DND-41 (cell line): ENCODE measurements around the gene LAMB1.

ENCODE experiments used
- ATAC-seq: fragments of 200-7000 bp; cut with Tn5 transposase; 3 replicates; pipeline ENCODE4 v1.9.1; 2021; ENCODE audit warnings: low read depth; ENCODE audit not compliant: insufficient read depth
- DNase-seq: peaks from one replicate; pipeline ENCODE4 v3.0.0-alpha.2; 2020
- H2AFZ ChIP-seq: 2 replicates; pipeline ENCODE4 v1.6.0; 2012; ENCODE audit warnings: low read depth, low read length
- H3K27ac ChIP-seq: 2 replicates; pipeline ENCODE4 v1.5.1; 2012; ENCODE audit warnings: low read length, inconsistent platforms
- H3K27me3 ChIP-seq: fragments of 200-600 bp; sonication (generic); 2 replicates; pipeline ENCODE4 v1.6.0; 2012; ENCODE audit warnings: low read length, mild to moderate bottlenecking, inconsistent platforms; ENCODE audit not compliant: insufficient read depth, poor library complexity
- H3K36me3 ChIP-seq: 2 replicates; pipeline ENCODE4 v1.5.1; 2012; ENCODE audit warnings: low read length, inconsistent platforms; ENCODE audit not compliant: insufficient read depth
- H3K4me1 ChIP-seq: 2 replicates; pipeline ENCODE4 v1.5.1; 2012; ENCODE audit warnings: mild to moderate bottlenecking, low read length; ENCODE audit not compliant: insufficient read depth
- H3K4me2 ChIP-seq: 2 replicates; pipeline ENCODE4 v1.6.0; 2012; ENCODE audit warnings: mild to moderate bottlenecking, moderate library complexity, low read length, inconsistent platforms; ENCODE audit not compliant: insufficient read depth
- H3K4me3 ChIP-seq, 2 experiments: fragments of 200-600 bp in 1 of 2; shearing (Covaris generic) in 1 of 2; 2 replicates each; pipeline ENCODE4 v1.5.1; 2012 to 2016; ENCODE audit warnings: inconsistent platforms in 2 of 2, low read length in 2 of 2, mild to moderate bottlenecking in 2 of 2, low read depth in 1 of 2, moderate library complexity in 1 of 2
- H3K79me2 ChIP-seq: 2 replicates; pipeline ENCODE4 v1.6.0; 2012; ENCODE audit warnings: low read length, inconsistent platforms; ENCODE audit not compliant: insufficient read depth
- H3K9ac ChIP-seq: 2 replicates; pipeline ENCODE4 v1.6.0; 2012; ENCODE audit warnings: low read depth, mild to moderate bottlenecking, inconsistent platforms, low read length, moderate library complexity
- H3K9me3 ChIP-seq: 2 replicates; pipeline ENCODE4 v1.5.1; 2012; ENCODE audit warnings: low read length, moderate library complexity, mild to moderate bottlenecking, inconsistent platforms; ENCODE audit not compliant: insufficient read depth, severe bottlenecking
- H4K20me1 ChIP-seq: 2 replicates; pipeline ENCODE4 v1.6.0; 2012; ENCODE audit warnings: low read length; ENCODE audit not compliant: insufficient read depth
- CTCF ChIP-seq: IDR thresholded peaks from 2 replicates; pipeline ENCODE4 v1.5.1; 2012; ENCODE audit warnings: borderline replicate concordance, low read length, moderate library complexity, mild to moderate bottlenecking; ENCODE audit not compliant: poor library complexity, severe bottlenecking; ENCODE audit errors: extremely low read depth
- EZH2 ChIP-seq: IDR thresholded peaks from 3 replicates; pipeline ENCODE4 v1.6.1; 2012; ENCODE audit warnings: borderline replicate concordance, low read depth, mild to moderate bottlenecking, moderate library complexity, low read length, inconsistent platforms; ENCODE audit not compliant: severe bottlenecking

LAMB1 gene

GRCh38 chr7:108026116-108026515 is 23.2 kb upstream of the LAMB1 start:
- Histone ChIP-seq H3K9me3 (no peaks in the 10 kb centered on the region), H3K4me1 (no peaks in the 10 kb centered on the region), H4K20me1 (no peaks in the 10 kb centered on the region), H3K4me2 (no peak overlapping the region), H3K27ac (no peak overlapping the region), H3K36me3 (no peaks in the 10 kb centered on the region), H3K4me3 (no peak overlapping the region), H3K9ac (no peak overlapping the region), H3K27me3 (peaks cover 6% of the 10 kb centered on the region), H2AFZ (no peak overlapping the region), H3K79me2 (no peaks in the 10 kb centered on the region)
- DNase-seq (no peak), ATAC-seq (no peak)
- TF ChIP-seq CTCF, result no peak
- TF ChIP-seq EZH2, result no peak

- TF ChIP-seq EZH2, result no peak
- no peak for TF ChIP-seq CTCF
- Histone ChIP-seq H3K4me2 (no peak overlapping the region), H3K4me3 (no peak overlapping the region), H3K27ac (no peak overlapping the region), H3K9ac (no peak overlapping the region), H3K79me2 (no peaks in the 10 kb centered on the region), H3K36me3 (no peaks in the 10 kb centered on the region), H3K9me3 (no peaks in the 10 kb centered on the region), H3K4me1 (no peaks in the 10 kb centered on the region), H4K20me1 (no peaks in the 10 kb centered on the region), H3K27me3 (peaks cover 3% of the 10 kb centered on the region), H2AFZ (no peak overlapping the region)
- no peak for DNase-seq
- ATAC-seq, result no peak
These were observed 21.6 kb upstream of the LAMB1 start for GRCh38 chr7:108024538-108024937.

- H3K9ac ChIP-seq, result no peak overlapping the region
- H4K20me1 ChIP-seq, result no peaks in the 10 kb centered on the region
- no peak for DNase-seq
- no peak overlapping the region for H3K4me3 ChIP-seq
- H3K36me3 ChIP-seq, result no peaks in the 10 kb centered on the region
- no peak overlapping the region for H3K4me2 ChIP-seq
- no peaks in the 10 kb centered on the region for H3K9me3 ChIP-seq
- H3K27ac ChIP-seq, result no peak overlapping the region
- no peak overlapping the region for H2AFZ ChIP-seq
- TF ChIP-seq CTCF (no peak), EZH2 (no peak)
- ATAC-seq, result no peak
- H3K4me1 ChIP-seq, result no peaks in the 10 kb centered on the region
- no peaks in the 10 kb centered on the region for H3K79me2 ChIP-seq
- no peaks in the 10 kb centered on the region for H3K27me3 ChIP-seq
These were observed 17.6 kb upstream of the LAMB1 start for GRCh38 chr7:108020585-108020984.

GRCh38 chr7:108018668-108019067 is 15.7 kb upstream of the LAMB1 start:
- Histone ChIP-seq H3K4me3 (no peak overlapping the region), H3K9ac (no peak overlapping the region), H3K27ac (no peak overlapping the region), H3K36me3 (no peaks in the 10 kb centered on the region), H3K4me1 (no peaks in the 10 kb centered on the region), H4K20me1 (no peaks in the 10 kb centered on the region), H2AFZ (no peak overlapping the region), H3K79me2 (no peaks in the 10 kb centered on the region), H3K27me3 (no peaks in the 10 kb centered on the region), H3K9me3 (no peaks in the 10 kb centered on the region), H3K4me2 (no peak overlapping the region)
- DNase-seq (no peak), ATAC-seq (no peak)
- TF ChIP-seq EZH2 (no peak), CTCF (no peak)
